ENCODE measurements around the gene CDH4. TPM values are rescaled to one million over a fixed set of nuclear protein-coding genes. Genes with fewer than 3 reads are reported as not detected.
A peak's percentile ranks its signal among the peaks of the same experiment; 100 is the strongest.

CDH4 gene
- total RNA-seq, 1 donor from 2014 or later, result 9.2 TPM

- no peak for DNase-seq (ENCODE audit: extremely low read depth, low read depth, low spot score)
These were observed 335.7 kb downstream of the CDH4 start for GRCh38 chr20:61587681-61588289.

GRCh38 chr20:61588411-61589385 lies 336.6 kb downstream of the CDH4 start:
- DNase-seq (ENCODE audit: extremely low read depth, low read depth, low spot score), result peak; percentile 9

GRCh38 chr20:61590236-61590635 lies 338.2 kb downstream of the CDH4 start:
- no peak for DNase-seq (ENCODE audit: extremely low read depth, low read depth, low spot score)

GRCh38 chr20:61593516-61593915 lies 341.5 kb downstream of the CDH4 start:
- no peak for DNase-seq (ENCODE audit: extremely low read depth, low read depth, low spot score)

- DNase-seq (ENCODE audit: extremely low read depth, low read depth, low spot score), result no peak
These were observed 342.1 kb downstream of the CDH4 start for GRCh38 chr20:61594198-61594597.

GRCh38 chr20:61595216-61595615 lies 343.2 kb downstream of the CDH4 start:
- no peak for DNase-seq (ENCODE audit: extremely low read depth, low read depth, low spot score)

- DNase-seq (ENCODE audit: extremely low read depth, low read depth, low spot score), result no peak
These were observed 344.7 kb downstream of the CDH4 start for GRCh38 chr20:61596687-61597330.

- DNase-seq (ENCODE audit: extremely low read depth, low read depth, low spot score), result no peak
These were observed 345.9 kb downstream of the CDH4 start for GRCh38 chr20:61597996-61598395.

GRCh38 chr20:61598586-61598985 lies 346.5 kb downstream of the CDH4 start:
- DNase-seq (ENCODE audit: extremely low read depth, low read depth, low spot score), result no peak

- DNase-seq (ENCODE audit: extremely low read depth, low read depth, low spot score), result no peak
These were observed 347.0 kb downstream of the CDH4 start for GRCh38 chr20:61599061-61599531.

- no peak for DNase-seq (ENCODE audit: extremely low read depth, low read depth, low spot score)
These were observed 347.5 kb downstream of the CDH4 start for GRCh38 chr20:61599541-61599992.

- DNase-seq (ENCODE audit: extremely low read depth, low read depth, low spot score), result no peak
These were observed 348.0 kb downstream of the CDH4 start for GRCh38 chr20:61600016-61600415.

GRCh38 chr20:61601361-61601760 lies 349.3 kb downstream of the CDH4 start:
- no peak for DNase-seq (ENCODE audit: extremely low read depth, low read depth, low spot score)

GRCh38 chr20:61601853-61602252 lies 349.8 kb downstream of the CDH4 start:
- DNase-seq (ENCODE audit: extremely low read depth, low read depth, low spot score), result no peak

GRCh38 chr20:61603715-61604114 lies 351.7 kb downstream of the CDH4 start:
- no peak for DNase-seq (ENCODE audit: extremely low read depth, low read depth, low spot score)

GRCh38 chr20:61604549-61604948 lies 352.5 kb downstream of the CDH4 start:
- no peak for DNase-seq (ENCODE audit: extremely low read depth, low read depth, low spot score)

- no peak for DNase-seq (ENCODE audit: extremely low read depth, low read depth, low spot score)
These were observed 353.2 kb downstream of the CDH4 start for GRCh38 chr20:61605283-61605682.

GRCh38 chr20:61605862-61606557 lies 353.9 kb downstream of the CDH4 start:
- DNase-seq (ENCODE audit: extremely low read depth, low read depth, low spot score), result no peak

GRCh38 chr20:61608275-61609085 lies 356.4 kb downstream of the CDH4 start:
- DNase-seq (ENCODE audit: extremely low read depth, low read depth, low spot score), result no peak

- DNase-seq (ENCODE audit: extremely low read depth, low read depth, low spot score), result no peak
These were observed 357.4 kb downstream of the CDH4 start for GRCh38 chr20:61609461-61609860.

Measured in glomerular endothelial cell (primary cell).